OCI-LY1 (cell line): ENCODE data around the gene DYSF.

ENCODE experiments used
- H2AFZ ChIP-seq: fragments of 200-600 bp; sonication (generic), shearing (Covaris generic); 2 replicates; pipeline ENCODE4 v1.6.0; 2014; ENCODE audit warnings: antibody characterized with exemption, mild to moderate bottlenecking, low read length
- H3F3A ChIP-seq: fragments of 200-600 bp; sonication (generic), shearing (Covaris generic); 2 replicates; pipeline ENCODE4 v1.6.0; 2014; ENCODE audit warnings: mild to moderate bottlenecking, antibody characterized with exemption, low read length, moderate library complexity; ENCODE audit not compliant: insufficient read depth
- H3K27ac ChIP-seq: fragments of 200-600 bp; sonication (generic); 2 replicates; pipeline ENCODE4 v1.5.1; 2014; ENCODE audit warnings: low read length, mixed run types, mild to moderate bottlenecking, low read depth; ENCODE audit not compliant: poor library complexity, severe bottlenecking
- H3K27me3 ChIP-seq: fragments of 200-600 bp; sonication (generic); 2 replicates; pipeline ENCODE4 v1.6.0; 2014; ENCODE audit warnings: antibody characterized with exemption, mild to moderate bottlenecking, low read length, moderate library complexity; ENCODE audit not compliant: insufficient read depth
- H3K36me3 ChIP-seq: fragments of 200-600 bp; sonication (generic); 2 replicates; pipeline ENCODE4 v1.6.1; 2014; ENCODE audit warnings: mild to moderate bottlenecking, antibody characterized with exemption, low read length, moderate library complexity, mixed read lengths; ENCODE audit not compliant: insufficient read depth
- H3K4me1 ChIP-seq: fragments of 200-600 bp; sonication (generic); 2 replicates; pipeline ENCODE4 v1.5.1; 2014; ENCODE audit warnings: mild to moderate bottlenecking, low read length, moderate library complexity; ENCODE audit not compliant: insufficient read depth, severe bottlenecking
- H3K4me2 ChIP-seq: fragments of 200-600 bp; sonication (generic), shearing (Covaris generic); 2 replicates; pipeline ENCODE4 v1.6.1; 2014; ENCODE audit warnings: low read length
- H3K4me3 ChIP-seq: fragments of 200-600 bp; sonication (generic); 2 replicates; pipeline ENCODE4 v1.5.1; 2014; ENCODE audit warnings: low read length, low read depth, mild to moderate bottlenecking, mixed read lengths; ENCODE audit not compliant: poor library complexity, severe bottlenecking
- H3K79me2 ChIP-seq: fragments of 200-600 bp; shearing (Covaris generic); 2 replicates; pipeline ENCODE4 v1.6.1; 2016; ENCODE audit warnings: mixed run types, low read length, mixed read lengths; ENCODE audit not compliant: insufficient read depth
- H3K9ac ChIP-seq: fragments of 200-600 bp; sonication (generic), shearing (Covaris generic); 2 replicates; pipeline ENCODE4 v1.6.1; 2014; ENCODE audit warnings: mild to moderate bottlenecking, low read length, mixed read lengths
- H3K9me2 ChIP-seq: fragments of 200-600 bp; sonication (generic), shearing (Covaris generic); 2 replicates; pipeline ENCODE4 v1.6.1; 2014; ENCODE audit warnings: low read depth, mild to moderate bottlenecking, low read length, mixed read lengths
- H3K9me3 ChIP-seq: fragments of 200-600 bp; shearing (Covaris generic); 2 replicates; pipeline ENCODE4 v1.6.1; 2014; ENCODE audit warnings: low read length, mixed read lengths
- H4K20me1 ChIP-seq: fragments of 200-600 bp; sonication (generic), shearing (Covaris generic); 2 replicates; pipeline ENCODE4 v1.6.0; 2016; ENCODE audit warnings: mild to moderate bottlenecking, low read length; ENCODE audit not compliant: insufficient read depth
- EZH2 ChIP-seq: fragments of 200-600 bp; sonication (generic), shearing (Covaris generic); IDR thresholded peaks from 2 replicates; pipeline ENCODE4 v1.8.0; 2017; ENCODE audit warnings: borderline replicate concordance, mixed run types, mild to moderate bottlenecking, antibody characterized with exemption, low read length, moderate library complexity, mixed read lengths
- TF ChIP-seq, protein P1 (sequence below): fragments of 200-600 bp; sonication (generic), shearing (Covaris generic); IDR thresholded peaks from 2 replicates; pipeline ENCODE4 v1.5.1; 2017; ENCODE audit warnings: mild to moderate bottlenecking, antibody characterized with exemption, low read length, moderate library complexity, mixed read lengths

The DYSF gene

DNA sequence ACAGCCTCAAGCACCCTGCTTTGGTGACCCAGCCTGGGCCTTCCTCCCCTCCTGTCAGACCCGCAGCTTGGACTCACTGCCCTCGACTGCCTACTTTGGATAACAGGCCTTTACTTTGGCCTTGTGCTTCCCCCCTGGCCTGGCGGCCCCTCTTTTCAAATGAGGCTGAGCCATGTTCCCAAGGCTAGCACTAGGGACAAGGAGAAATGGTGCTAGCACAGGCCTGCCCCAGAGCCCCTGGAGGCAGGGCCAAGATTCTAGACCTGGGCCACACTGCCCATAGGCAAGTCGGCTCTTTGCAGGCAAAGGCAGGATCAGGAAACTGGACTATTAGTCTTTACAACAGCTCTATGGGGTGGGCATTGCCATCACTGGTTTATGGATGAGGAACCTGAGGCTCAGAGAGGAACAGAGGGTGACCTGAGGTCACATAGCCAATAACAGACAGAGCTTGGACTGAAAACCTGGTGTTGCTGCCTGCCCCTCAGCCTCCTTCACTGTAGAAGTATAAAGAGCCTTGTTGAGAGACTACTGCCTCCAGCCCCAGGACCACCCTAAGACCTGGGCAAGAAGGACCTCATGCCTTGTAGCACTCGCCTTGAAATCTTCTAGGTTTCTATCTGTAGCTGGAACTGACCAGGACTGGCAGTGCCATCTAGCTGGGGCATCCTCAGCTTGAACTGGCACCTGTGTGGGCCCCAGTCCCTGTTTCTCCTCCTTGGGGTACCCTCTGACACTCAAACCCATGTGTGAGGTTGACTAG lies 266.3 kb downstream of the DYSF start:
- Histone ChIP-seq H3K4me2 (no peak overlapping the region), H3F3A (no peaks in the 10 kb centered on the region), H2AFZ (no peak overlapping the region), H3K9me3 (0 out of 2 replicates have a peak, but pooled peaks cover 1% of the 10 kb centered on the region), H3K79me2 (no peaks in the 10 kb centered on the region), H3K36me3 (no peaks in the 10 kb centered on the region), H3K27ac (no peak overlapping the region), H4K20me1 (no peaks in the 10 kb centered on the region), H3K27me3 (no peaks in the 10 kb centered on the region), H3K9me2 (no peaks in the 10 kb centered on the region), H3K9ac (no peak overlapping the region), H3K4me1 (no peaks in the 10 kb centered on the region), H3K4me3 (no peak overlapping the region)
- no peak for TF ChIP-seq EZH2
- TF ChIP-seq, protein P1, sequence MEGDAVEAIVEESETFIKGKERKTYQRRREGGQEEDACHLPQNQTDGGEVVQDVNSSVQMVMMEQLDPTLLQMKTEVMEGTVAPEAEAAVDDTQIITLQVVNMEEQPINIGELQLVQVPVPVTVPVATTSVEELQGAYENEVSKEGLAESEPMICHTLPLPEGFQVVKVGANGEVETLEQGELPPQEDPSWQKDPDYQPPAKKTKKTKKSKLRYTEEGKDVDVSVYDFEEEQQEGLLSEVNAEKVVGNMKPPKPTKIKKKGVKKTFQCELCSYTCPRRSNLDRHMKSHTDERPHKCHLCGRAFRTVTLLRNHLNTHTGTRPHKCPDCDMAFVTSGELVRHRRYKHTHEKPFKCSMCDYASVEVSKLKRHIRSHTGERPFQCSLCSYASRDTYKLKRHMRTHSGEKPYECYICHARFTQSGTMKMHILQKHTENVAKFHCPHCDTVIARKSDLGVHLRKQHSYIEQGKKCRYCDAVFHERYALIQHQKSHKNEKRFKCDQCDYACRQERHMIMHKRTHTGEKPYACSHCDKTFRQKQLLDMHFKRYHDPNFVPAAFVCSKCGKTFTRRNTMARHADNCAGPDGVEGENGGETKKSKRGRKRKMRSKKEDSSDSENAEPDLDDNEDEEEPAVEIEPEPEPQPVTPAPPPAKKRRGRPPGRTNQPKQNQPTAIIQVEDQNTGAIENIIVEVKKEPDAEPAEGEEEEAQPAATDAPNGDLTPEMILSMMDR: no peak

DNA sequence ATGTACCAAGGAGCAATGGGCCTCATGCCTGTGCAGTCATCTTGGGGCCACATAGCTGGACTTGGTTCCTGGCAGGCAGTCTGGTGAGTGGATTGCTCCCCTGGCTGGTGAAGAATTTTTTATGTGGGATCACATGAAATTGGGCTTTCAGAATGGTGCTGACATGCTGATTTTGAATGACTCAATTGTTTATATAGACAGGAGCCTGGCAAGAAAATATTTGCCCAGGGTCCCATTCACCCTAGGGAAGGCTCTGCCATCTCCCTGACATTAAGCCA lies 266.9 kb downstream of the DYSF start:
- H3K9me3 ChIP-seq: 0 out of 2 replicates have a peak, but pooled peaks cover 4% of the 10 kb centered on the region
- no peak overlapping the region for H3K4me3 ChIP-seq
- no peak overlapping the region for H3K4me2 ChIP-seq
- H3K79me2 ChIP-seq: no peaks in the 10 kb centered on the region
- no peaks in the 10 kb centered on the region for H3K27me3 ChIP-seq
- no peak overlapping the region for H2AFZ ChIP-seq
- H3K9me2 ChIP-seq: no peaks in the 10 kb centered on the region
- no peaks in the 10 kb centered on the region for H4K20me1 ChIP-seq
- no peak overlapping the region for H3K9ac ChIP-seq
- no peaks in the 10 kb centered on the region for H3K36me3 ChIP-seq
- H3F3A ChIP-seq: no peaks in the 10 kb centered on the region
- H3K4me1 ChIP-seq: no peaks in the 10 kb centered on the region
- no peak overlapping the region for H3K27ac ChIP-seq
- TF ChIP-seq, protein P1: no peak
- TF ChIP-seq EZH2: no peak

DNA sequence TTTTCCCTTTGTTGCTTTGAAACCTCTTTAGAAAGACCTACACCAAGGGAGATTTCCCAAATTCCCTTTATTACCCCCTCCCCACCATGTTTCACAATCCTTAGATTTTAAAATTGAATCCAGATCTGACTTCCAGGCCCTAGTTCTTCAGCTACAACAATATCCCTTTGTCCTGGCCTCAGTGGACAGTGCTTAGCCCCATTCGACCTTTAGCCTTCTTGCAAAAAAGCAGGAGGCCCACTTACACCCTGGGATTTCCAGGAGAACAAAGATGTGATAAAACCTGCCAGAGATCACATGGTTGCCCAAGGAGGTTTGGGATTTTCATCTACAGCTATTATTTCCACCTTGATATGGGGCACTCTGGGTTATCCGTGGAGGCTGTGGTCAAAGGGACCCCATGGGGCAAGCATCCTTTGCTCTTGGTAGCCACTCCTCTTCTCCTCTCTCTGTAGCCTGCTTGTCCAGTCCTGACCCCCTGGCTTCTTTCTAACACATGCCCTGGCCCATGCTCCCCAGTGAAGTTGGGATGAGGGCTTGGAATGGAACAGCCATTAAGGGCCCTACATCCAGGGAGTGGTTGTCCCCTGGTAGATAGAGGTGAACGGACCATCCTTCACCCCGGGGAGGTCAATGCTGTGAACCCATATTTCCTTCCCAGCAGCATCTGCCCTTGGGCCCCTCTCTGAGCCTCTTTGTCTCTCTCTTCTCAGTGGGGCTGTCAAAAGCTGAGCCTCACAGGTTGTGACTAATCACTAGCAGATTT lies 267.4 kb downstream of the DYSF start:
- Histone ChIP-seq H2AFZ (no peak overlapping the region), H3K9me3 (0 out of 2 replicates have a peak, but pooled peaks cover 4% of the 10 kb centered on the region), H4K20me1 (no peaks in the 10 kb centered on the region), H3K27ac (no peak overlapping the region), H3F3A (no peaks in the 10 kb centered on the region), H3K79me2 (no peaks in the 10 kb centered on the region), H3K4me2 (no peak overlapping the region), H3K4me1 (no peaks in the 10 kb centered on the region), H3K9ac (no peak overlapping the region), H3K9me2 (no peaks in the 10 kb centered on the region), H3K4me3 (no peak overlapping the region), H3K27me3 (no peaks in the 10 kb centered on the region), H3K36me3 (no peaks in the 10 kb centered on the region)
- TF ChIP-seq EZH2: no peak
- TF ChIP-seq, protein P1: no peak
